Chondrocyte (in vitro differentiated cells): ENCODE measurements around the gene KRTAP9-2. TPM values are rescaled to one million over a fixed set of nuclear protein-coding genes. Genes with fewer than 3 reads are reported as not detected.
"Not testable (repeated sequence)": the region's sequence is repeated elsewhere in the genome, so short reads cannot be mapped to it uniquely, and the experiment has no call there.

Experiments
- DNase-seq: peaks from one replicate; pipeline ENCODE4 v3.0.0; 2021; ENCODE audit warnings: mixed read lengths, low spot score
- H3K27ac Mint-ChIP-seq: one replicate; pipeline ENCODE4 v1.8.0; 2021; ENCODE audit warnings: mild to moderate bottlenecking, moderate library complexity, mixed read lengths; ENCODE audit not compliant: unreplicated experiment
- H3K27me3 Mint-ChIP-seq: 2 replicates; pipeline ENCODE4 v1.8.0; 2021; ENCODE audit warnings: low read depth, mixed read lengths
- H3K36me3 Mint-ChIP-seq: 2 replicates; pipeline ENCODE4 v1.8.0; 2021; ENCODE audit warnings: low read depth, mixed read lengths
- H3K4me1 Mint-ChIP-seq: 2 replicates; pipeline ENCODE4 v1.8.0; 2021; ENCODE audit warnings: low read depth, mild to moderate bottlenecking, mixed read lengths
- H3K4me3 Mint-ChIP-seq: one replicate; pipeline ENCODE4 v1.8.0; 2021; ENCODE audit warnings: mild to moderate bottlenecking, moderate library complexity, mixed read lengths; ENCODE audit not compliant: unreplicated experiment
- H3K9me3 Mint-ChIP-seq: 2 replicates; pipeline ENCODE4 v1.8.0; 2021; ENCODE audit warnings: low read depth, mixed read lengths
- total RNA-seq: library from RNA; stranded (reverse); gene quantifications from 3 replicates; pipeline ENCODE4 v1.2.1, GENCODE V29; 2021
- TF ChIP-seq, protein P1 (sequence below): fragments of 200-600 bp; sonication (generic); IDR thresholded peaks from 2 replicates; pipeline ENCODE4 v1.5.0; 2021; ENCODE audit warnings: antibody characterized with exemption, mild to moderate bottlenecking, moderate library complexity

The KRTAP9-2 gene
- total RNA-seq, 1 donor from 2014 or later = not detected

DNA sequence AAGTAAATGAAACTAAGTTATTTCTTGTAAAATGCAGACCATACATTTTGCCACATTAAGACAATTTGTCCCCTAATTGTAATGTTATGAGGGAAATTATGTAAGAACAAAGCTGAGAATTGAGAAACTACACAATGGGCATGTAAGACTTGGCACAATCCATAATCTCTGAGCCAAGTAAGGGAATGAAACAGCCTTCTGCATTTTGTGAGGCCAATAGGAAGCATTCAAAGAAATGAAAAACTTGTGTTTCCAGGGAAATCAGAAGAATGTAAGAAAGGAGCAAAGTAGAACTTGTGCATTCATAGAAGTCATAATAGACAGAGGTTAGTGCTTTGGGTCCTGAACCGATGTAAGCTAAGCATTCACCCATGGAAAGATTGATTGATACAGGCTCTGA lies 24.8 kb downstream of the KRTAP9-2 start:
- DNase-seq = no peak
- TF ChIP-seq, protein P1, sequence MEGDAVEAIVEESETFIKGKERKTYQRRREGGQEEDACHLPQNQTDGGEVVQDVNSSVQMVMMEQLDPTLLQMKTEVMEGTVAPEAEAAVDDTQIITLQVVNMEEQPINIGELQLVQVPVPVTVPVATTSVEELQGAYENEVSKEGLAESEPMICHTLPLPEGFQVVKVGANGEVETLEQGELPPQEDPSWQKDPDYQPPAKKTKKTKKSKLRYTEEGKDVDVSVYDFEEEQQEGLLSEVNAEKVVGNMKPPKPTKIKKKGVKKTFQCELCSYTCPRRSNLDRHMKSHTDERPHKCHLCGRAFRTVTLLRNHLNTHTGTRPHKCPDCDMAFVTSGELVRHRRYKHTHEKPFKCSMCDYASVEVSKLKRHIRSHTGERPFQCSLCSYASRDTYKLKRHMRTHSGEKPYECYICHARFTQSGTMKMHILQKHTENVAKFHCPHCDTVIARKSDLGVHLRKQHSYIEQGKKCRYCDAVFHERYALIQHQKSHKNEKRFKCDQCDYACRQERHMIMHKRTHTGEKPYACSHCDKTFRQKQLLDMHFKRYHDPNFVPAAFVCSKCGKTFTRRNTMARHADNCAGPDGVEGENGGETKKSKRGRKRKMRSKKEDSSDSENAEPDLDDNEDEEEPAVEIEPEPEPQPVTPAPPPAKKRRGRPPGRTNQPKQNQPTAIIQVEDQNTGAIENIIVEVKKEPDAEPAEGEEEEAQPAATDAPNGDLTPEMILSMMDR = no peak
- H3K4me3 Mint-ChIP-seq = no peak overlapping the region
- peaks cover 3% of the 10 kb centered on the region for H3K36me3 Mint-ChIP-seq
- H3K4me1 Mint-ChIP-seq = peaks cover 4% of the 10 kb centered on the region
- peaks cover 55% of the 10 kb centered on the region for H3K27me3 Mint-ChIP-seq
- no peaks in the 10 kb centered on the region for H3K9me3 Mint-ChIP-seq
- no peak overlapping the region for H3K27ac Mint-ChIP-seq

DNA sequence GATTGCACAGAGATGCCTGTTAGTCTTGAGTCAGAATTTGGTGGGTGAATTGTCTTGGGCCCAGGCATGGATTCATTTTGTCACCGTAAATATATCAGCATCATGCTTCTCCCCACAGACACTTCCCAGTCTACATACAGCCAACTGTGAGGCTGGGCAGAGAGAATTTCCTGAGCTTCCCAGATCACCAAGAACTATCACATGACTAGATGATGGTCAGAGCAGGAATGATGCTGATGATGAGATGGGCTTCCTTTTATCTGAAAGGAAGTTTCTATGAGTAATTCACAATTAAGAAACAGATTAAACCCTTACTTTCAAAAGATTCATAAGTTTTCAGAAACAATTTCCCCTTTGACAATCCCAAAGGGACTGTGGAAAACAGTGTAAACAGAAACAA lies 28.4 kb downstream of the KRTAP9-2 start:
- peaks cover 10% of the 10 kb centered on the region for H3K4me1 Mint-ChIP-seq
- H3K27me3 Mint-ChIP-seq = peaks cover 35% of the 10 kb centered on the region
- no peaks in the 10 kb centered on the region for H3K9me3 Mint-ChIP-seq
- H3K4me3 Mint-ChIP-seq = no peak overlapping the region
- TF ChIP-seq, protein P1 = no peak
- no peak overlapping the region for H3K27ac Mint-ChIP-seq
- DNase-seq = no peak
- peaks cover 3% of the 10 kb centered on the region for H3K36me3 Mint-ChIP-seq

DNA sequence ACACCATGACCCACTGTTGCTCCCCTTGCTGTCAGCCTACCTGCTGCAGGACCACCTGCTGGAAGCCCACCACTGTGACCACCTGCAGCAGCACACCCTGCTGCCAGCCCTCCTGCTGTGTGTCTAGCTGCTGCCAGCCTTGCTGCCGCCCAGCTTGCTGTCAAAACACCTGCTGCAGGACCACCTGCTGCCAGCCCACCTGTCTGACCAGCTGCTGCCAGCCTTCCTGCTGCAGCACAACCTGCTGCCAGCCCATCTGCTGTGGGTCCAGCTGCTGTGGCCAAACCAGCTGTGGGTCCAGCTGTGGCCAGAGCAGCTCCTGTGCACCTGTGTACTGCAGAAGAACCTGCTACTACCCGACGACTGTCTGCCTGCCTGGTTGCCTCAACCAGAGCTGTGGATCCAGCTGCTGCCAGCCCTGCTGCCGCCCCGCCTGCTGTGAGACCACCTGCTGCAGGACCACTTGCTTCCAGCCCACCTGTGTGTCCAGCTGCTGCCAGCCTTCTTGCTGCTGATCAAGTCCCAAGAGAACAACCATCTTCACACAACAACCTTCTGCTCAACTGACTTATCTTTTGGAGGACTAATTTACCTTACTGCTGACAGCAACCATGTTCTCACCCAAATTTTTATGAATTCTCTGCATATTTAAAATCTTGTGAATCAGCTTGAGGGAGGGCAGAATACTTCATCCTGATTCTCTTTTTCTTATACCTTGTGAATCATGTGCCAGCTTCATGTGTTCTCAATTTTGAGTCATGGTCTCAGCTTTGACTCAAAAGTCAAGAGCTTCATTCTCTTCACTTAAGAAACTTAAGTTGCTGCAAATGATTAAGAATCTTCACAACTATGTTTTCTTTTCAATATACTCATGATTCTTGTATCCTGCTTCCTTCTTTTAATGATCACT lies 29.2 kb downstream of the KRTAP9-2 start, which contains the start of gene KRTAP9-9:
KRTAP9-9 (plus strand) TSS at position 4 of the 910 bp plus-strand sequence.
- not testable (repeated sequence) for DNase-seq, H3K36me3 Mint-ChIP-seq, H3K4me1 Mint-ChIP-seq, H3K27ac Mint-ChIP-seq, H3K4me3 Mint-ChIP-seq, H3K9me3 Mint-ChIP-seq
- peaks cover 27% of the 10 kb centered on the region for H3K27me3 Mint-ChIP-seq

DNA sequence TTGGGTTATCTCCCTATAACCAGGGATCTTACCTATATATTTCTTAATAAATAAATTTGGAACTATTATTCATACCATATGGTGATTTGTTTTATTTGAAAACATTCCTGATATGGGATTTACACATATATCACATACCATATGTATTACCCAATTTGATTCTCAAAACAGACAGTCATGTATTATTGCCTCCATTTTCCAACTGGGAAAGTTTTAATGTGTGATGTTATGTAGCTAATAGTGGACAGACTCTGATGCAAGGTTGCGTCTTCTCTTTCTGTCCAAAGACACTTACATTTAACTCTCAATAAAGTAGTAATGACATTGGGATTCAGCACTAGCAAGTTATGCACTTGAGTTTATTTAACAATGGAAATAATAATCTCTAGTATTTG lies 29.8 kb downstream of the KRTAP9-2 start:
- Mint-ChIP-seq H3K27ac (no peak overlapping the region), H3K4me3 (no peak overlapping the region), H3K27me3 (peaks cover 29% of the 10 kb centered on the region), H3K4me1 (peaks cover 10% of the 10 kb centered on the region), H3K36me3 (no peaks in the 10 kb centered on the region), H3K9me3 (peaks cover under 1% of the 10 kb centered on the region)
- DNase-seq = no peak
- TF ChIP-seq, protein P1 = no peak

DNA sequence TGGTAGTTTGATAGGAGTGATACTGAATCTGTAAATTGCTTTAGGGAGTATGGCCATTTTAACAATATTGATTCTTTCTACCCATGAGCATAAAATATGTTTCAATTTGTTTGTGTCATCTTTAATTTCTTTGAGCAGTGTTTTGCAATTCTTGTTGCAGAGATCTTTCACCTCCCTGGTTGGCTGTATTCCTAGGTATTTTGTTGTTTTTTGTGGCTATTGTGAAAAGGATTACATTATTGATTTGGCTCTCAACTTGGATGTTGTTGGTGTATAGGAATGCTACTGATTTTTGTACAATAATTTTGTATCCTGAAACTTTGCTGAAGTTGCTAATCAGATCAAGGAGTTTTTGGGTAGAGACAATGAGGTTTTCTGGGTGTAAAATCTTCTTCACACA lies 32.0 kb downstream of the KRTAP9-2 start:
- H3K36me3 Mint-ChIP-seq = peaks cover 2% of the 10 kb centered on the region
- TF ChIP-seq, protein P1 = no peak
- H3K27me3 Mint-ChIP-seq = peaks cover 20% of the 10 kb centered on the region
- no peak overlapping the region for H3K4me3 Mint-ChIP-seq
- no peak overlapping the region for H3K27ac Mint-ChIP-seq
- H3K9me3 Mint-ChIP-seq = peaks cover 2% of the 10 kb centered on the region
- peaks cover 10% of the 10 kb centered on the region for H3K4me1 Mint-ChIP-seq
- no peak for DNase-seq
